H1 (cell line): ENCODE results near the gene GFOD1. TPM values are rescaled to one million over a fixed set of nuclear protein-coding genes. Genes with fewer than 3 reads are reported as not detected.

Source experiments
- EP300 ChIP-seq, 2 experiments: IDR thresholded peaks; 1 replicate in 1 of 2; 2 replicates in 1 of 2; pipeline ENCODE4 v1.6.1; 2011 to 2012; ENCODE audit warnings: low read depth in 2 of 2, low read length in 2 of 2, mild to moderate bottlenecking in 2 of 2, borderline replicate concordance in 1 of 2, inconsistent platforms in 1 of 2, moderate library complexity in 1 of 2
- KDM4A ChIP-seq: IDR thresholded peaks from one replicate; pipeline ENCODE4 v1.7.1; 2012; ENCODE audit warnings: low read depth, mild to moderate bottlenecking, moderate library complexity, low read length, inconsistent platforms; ENCODE audit not compliant: severe bottlenecking
- PHF8 ChIP-seq: fragments of 200-600 bp; sonication (generic); conservative IDR thresholded peaks from 2 replicates; pipeline ENCODE4 v1.7.1; 2012; ENCODE audit warnings: low read depth, mild to moderate bottlenecking, inconsistent platforms, low read length, moderate library complexity
- POLR2AphosphoS5 ChIP-seq: IDR thresholded peaks from 2 replicates; pipeline ENCODE4 v1.6.1; 2011; ENCODE audit warnings: low read depth, low read length
- SRF ChIP-seq: IDR thresholded peaks from 2 replicates; pipeline ENCODE4 v1.6.1; 2011; ENCODE audit warnings: mild to moderate bottlenecking, low read depth, low read length, moderate library complexity
- TAF1 ChIP-seq: IDR thresholded peaks from 2 replicates; pipeline ENCODE4 v1.6.1; 2011; ENCODE audit warnings: mild to moderate bottlenecking, low read depth, low read length
- polyA plus RNA-seq, 7 experiments: library from polyadenylated mRNA; depleted of rRNA in 3 of 7; stranded (reverse) in 5 of 7; unstranded in 2 of 7; fragments of >200 nt in 5 of 7; fragments of 200-250 nt in 2 of 7; gene quantifications; 1 replicate in 5 of 7; 2 replicates in 1 of 7; 4 replicates in 1 of 7; pipeline versions ENCODE4 v1.2.1 to v1.2.3, GENCODE V29; 2011 to 2013; ENCODE audit warnings: missing spikeins in 2 of 7, mixed read lengths in 2 of 7
- total RNA-seq: library from RNA; stranded (reverse); fragmentation: NEBNext Ultra II Directional; extraction: Animal tissue kit (Norgen Biotek cat#: 25700); gene quantifications from 2 replicates; pipeline ENCODE4 v1.2.1, GENCODE V29; 2021
- TF ChIP-seq, protein P1 (sequence below): fragments of 300-600 bp; sonication (generic); IDR thresholded peaks from 2 replicates; pipeline ENCODE4 v1.7.1; 2012; ENCODE audit warnings: low read length, moderate library complexity, mild to moderate bottlenecking, inconsistent platforms; ENCODE audit not compliant: insufficient replicate concordance
- TF ChIP-seq, protein P2 (sequence below), 3 experiments: IDR thresholded peaks; 1 replicate in 2 of 3; 2 replicates in 1 of 3; pipeline versions ENCODE4 v1.5.1 to v1.6.1; 2011; ENCODE audit warnings: low read length in 3 of 3, mild to moderate bottlenecking in 3 of 3, inconsistent platforms in 2 of 3, low read depth in 1 of 3, moderate library complexity in 1 of 3; ENCODE audit not compliant: insufficient read depth in 1 of 3; ENCODE audit errors: control extremely low read depth in 1 of 3
- TF ChIP-seq, protein P3 (sequence below): IDR thresholded peaks from 2 replicates; pipeline ENCODE4 v1.6.1; 2012; ENCODE audit warnings: inconsistent platforms

The GFOD1 gene
- total and polyA plus RNA-seq, 2 of the 8 experiments (the other 6 are each of a cell fraction or from before 2014, with no cell fraction given) = 2.5 to 8.8 TPM

DNA sequence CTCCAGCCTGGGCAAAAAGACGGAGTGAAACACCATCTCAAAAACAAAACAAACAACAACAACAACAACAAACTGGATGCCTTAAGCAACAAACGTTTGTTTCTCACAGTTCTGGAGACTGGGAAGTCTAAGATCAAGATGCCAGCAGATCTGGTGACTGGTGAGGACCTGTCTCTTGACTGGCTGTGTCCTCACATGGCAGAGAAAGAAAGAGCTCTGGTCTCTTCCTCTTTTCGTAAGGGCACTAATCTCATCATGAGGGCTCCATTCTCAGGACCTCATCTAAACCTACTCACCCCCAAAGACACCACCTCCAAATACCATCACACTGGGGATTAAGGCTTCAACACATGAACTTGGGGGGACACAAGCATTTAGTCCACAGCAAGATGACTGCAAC is 13.5 kb upstream of the GFOD1 start (continued):
- TF ChIP-seq, protein P1, sequence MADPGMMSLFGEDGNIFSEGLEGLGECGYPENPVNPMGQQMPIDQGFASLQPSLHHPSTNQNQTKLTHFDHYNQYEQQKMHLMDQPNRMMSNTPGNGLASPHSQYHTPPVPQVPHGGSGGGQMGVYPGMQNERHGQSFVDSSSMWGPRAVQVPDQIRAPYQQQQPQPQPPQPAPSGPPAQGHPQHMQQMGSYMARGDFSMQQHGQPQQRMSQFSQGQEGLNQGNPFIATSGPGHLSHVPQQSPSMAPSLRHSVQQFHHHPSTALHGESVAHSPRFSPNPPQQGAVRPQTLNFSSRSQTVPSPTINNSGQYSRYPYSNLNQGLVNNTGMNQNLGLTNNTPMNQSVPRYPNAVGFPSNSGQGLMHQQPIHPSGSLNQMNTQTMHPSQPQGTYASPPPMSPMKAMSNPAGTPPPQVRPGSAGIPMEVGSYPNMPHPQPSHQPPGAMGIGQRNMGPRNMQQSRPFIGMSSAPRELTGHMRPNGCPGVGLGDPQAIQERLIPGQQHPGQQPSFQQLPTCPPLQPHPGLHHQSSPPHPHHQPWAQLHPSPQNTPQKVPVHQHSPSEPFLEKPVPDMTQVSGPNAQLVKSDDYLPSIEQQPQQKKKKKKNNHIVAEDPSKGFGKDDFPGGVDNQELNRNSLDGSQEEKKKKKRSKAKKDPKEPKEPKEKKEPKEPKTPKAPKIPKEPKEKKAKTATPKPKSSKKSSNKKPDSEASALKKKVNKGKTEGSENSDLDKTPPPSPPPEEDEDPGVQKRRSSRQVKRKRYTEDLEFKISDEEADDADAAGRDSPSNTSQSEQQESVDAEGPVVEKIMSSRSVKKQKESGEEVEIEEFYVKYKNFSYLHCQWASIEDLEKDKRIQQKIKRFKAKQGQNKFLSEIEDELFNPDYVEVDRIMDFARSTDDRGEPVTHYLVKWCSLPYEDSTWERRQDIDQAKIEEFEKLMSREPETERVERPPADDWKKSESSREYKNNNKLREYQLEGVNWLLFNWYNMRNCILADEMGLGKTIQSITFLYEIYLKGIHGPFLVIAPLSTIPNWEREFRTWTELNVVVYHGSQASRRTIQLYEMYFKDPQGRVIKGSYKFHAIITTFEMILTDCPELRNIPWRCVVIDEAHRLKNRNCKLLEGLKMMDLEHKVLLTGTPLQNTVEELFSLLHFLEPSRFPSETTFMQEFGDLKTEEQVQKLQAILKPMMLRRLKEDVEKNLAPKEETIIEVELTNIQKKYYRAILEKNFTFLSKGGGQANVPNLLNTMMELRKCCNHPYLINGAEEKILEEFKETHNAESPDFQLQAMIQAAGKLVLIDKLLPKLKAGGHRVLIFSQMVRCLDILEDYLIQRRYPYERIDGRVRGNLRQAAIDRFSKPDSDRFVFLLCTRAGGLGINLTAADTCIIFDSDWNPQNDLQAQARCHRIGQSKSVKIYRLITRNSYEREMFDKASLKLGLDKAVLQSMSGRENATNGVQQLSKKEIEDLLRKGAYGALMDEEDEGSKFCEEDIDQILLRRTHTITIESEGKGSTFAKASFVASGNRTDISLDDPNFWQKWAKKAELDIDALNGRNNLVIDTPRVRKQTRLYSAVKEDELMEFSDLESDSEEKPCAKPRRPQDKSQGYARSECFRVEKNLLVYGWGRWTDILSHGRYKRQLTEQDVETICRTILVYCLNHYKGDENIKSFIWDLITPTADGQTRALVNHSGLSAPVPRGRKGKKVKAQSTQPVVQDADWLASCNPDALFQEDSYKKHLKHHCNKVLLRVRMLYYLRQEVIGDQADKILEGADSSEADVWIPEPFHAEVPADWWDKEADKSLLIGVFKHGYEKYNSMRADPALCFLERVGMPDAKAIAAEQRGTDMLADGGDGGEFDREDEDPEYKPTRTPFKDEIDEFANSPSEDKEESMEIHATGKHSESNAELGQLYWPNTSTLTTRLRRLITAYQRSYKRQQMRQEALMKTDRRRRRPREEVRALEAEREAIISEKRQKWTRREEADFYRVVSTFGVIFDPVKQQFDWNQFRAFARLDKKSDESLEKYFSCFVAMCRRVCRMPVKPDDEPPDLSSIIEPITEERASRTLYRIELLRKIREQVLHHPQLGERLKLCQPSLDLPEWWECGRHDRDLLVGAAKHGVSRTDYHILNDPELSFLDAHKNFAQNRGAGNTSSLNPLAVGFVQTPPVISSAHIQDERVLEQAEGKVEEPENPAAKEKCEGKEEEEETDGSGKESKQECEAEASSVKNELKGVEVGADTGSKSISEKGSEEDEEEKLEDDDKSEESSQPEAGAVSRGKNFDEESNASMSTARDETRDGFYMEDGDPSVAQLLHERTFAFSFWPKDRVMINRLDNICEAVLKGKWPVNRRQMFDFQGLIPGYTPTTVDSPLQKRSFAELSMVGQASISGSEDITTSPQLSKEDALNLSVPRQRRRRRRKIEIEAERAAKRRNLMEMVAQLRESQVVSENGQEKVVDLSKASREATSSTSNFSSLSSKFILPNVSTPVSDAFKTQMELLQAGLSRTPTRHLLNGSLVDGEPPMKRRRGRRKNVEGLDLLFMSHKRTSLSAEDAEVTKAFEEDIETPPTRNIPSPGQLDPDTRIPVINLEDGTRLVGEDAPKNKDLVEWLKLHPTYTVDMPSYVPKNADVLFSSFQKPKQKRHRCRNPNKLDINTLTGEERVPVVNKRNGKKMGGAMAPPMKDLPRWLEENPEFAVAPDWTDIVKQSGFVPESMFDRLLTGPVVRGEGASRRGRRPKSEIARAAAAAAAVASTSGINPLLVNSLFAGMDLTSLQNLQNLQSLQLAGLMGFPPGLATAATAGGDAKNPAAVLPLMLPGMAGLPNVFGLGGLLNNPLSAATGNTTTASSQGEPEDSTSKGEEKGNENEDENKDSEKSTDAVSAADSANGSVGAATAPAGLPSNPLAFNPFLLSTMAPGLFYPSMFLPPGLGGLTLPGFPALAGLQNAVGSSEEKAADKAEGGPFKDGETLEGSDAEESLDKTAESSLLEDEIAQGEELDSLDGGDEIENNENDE = no peak
- TF ChIP-seq PHF8 (no peak), SRF (no peak), KDM4A (no peak), EP300 (IDR thresholded peaks at IDR 0.05; ENCODE audit: borderline replicate concordance in 1 of 2, low read depth in 2 of 2, low read length in 2 of 2) (no peak), TAF1 (no peak), POLR2AphosphoS5 (no peak)
- TF ChIP-seq, protein P2, sequence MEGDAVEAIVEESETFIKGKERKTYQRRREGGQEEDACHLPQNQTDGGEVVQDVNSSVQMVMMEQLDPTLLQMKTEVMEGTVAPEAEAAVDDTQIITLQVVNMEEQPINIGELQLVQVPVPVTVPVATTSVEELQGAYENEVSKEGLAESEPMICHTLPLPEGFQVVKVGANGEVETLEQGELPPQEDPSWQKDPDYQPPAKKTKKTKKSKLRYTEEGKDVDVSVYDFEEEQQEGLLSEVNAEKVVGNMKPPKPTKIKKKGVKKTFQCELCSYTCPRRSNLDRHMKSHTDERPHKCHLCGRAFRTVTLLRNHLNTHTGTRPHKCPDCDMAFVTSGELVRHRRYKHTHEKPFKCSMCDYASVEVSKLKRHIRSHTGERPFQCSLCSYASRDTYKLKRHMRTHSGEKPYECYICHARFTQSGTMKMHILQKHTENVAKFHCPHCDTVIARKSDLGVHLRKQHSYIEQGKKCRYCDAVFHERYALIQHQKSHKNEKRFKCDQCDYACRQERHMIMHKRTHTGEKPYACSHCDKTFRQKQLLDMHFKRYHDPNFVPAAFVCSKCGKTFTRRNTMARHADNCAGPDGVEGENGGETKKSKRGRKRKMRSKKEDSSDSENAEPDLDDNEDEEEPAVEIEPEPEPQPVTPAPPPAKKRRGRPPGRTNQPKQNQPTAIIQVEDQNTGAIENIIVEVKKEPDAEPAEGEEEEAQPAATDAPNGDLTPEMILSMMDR (IDR thresholded peaks at IDR 0.05; ENCODE audit: control extremely low read depth in 1 of 3, insufficient read depth in 1 of 3, low read depth in 1 of 3, low read length in 3 of 3) = no peak
- TF ChIP-seq, protein P3, sequence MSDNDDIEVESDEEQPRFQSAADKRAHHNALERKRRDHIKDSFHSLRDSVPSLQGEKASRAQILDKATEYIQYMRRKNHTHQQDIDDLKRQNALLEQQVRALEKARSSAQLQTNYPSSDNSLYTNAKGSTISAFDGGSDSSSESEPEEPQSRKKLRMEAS = no peak
